B cell (primary cell): Measurements from ENCODE around the gene SLC25A34. TPM values are rescaled to one million over a fixed set of nuclear protein-coding genes. Genes with fewer than 3 reads are reported as not detected.

ENCODE experiments used
- ATAC-seq: fragments of 200-7000 bp; cut with Tn5 transposase; one replicate; pipeline ENCODE4 v1.10.0; 2021; ENCODE audit warnings: low read depth, mild to moderate bottlenecking, moderate number of reproducible peaks, moderate library complexity
- CTCF ChIA-PET: fragments of 350-600 bp; sonication (Branson Sonifier 250); formaldehyde crosslinking; loops from one replicate; lab custom pipeline; 2021; ENCODE audit warnings: antibody characterized with exemption, inconsistent platforms; lab: Charles Lee
- POLR2A ChIA-PET: fragments of 350-600 bp; sonication (Branson Sonifier 250); formaldehyde crosslinking; loops from one replicate; lab custom pipeline; 2021; ENCODE audit warnings: antibody characterized with exemption; lab: Charles Lee
- DNase-seq: peaks from one replicate; pipeline ENCODE4 v3.0.0; 2013
- H2AFZ ChIP-seq: 2 replicates; pipeline ENCODE4 v1.6.1; 2012; ENCODE audit warnings: mild to moderate bottlenecking, low read depth, low read length; ENCODE audit not compliant: insufficient read depth, poor library complexity, severe bottlenecking
- H3K27ac ChIP-seq, 2 donors: 1 replicate in 1 of 2; 2 replicates in 1 of 2; pipeline ENCODE4 v1.5.1; 2012 to 2013; ENCODE audit warnings: low read length in 2 of 2, mild to moderate bottlenecking in 2 of 2, moderate library complexity in 1 of 2
- H3K27me3 ChIP-seq, 4 experiments: fragments of 200-600 bp in 1 of 4; sonication (generic) in 1 of 4; replicated peaks in 1 of 4; 1 replicate in 2 of 4; 2 replicates in 2 of 4; pipeline versions ENCODE4 v1.6.1 to v1.7.0; 2013 to 2016; ENCODE audit warnings: low read length in 3 of 4, mild to moderate bottlenecking in 2 of 4, mixed read lengths in 1 of 4, moderate library complexity in 1 of 4; ENCODE audit not compliant: insufficient read depth in 4 of 4, control insufficient read depth in 3 of 4; ENCODE audit errors: control extremely low read depth in 1 of 4
- H3K36me3 ChIP-seq, 2 experiments: replicated peaks in 1 of 2; 1 replicate in 1 of 2; 2 replicates in 1 of 2; pipeline versions ENCODE4 v1.6.1 to v1.7.1; 2013; ENCODE audit warnings: low read length in 1 of 2; ENCODE audit not compliant: insufficient read depth in 2 of 2, control insufficient read depth in 1 of 2; ENCODE audit errors: control extremely low read depth in 1 of 2, extremely low read depth in 1 of 2
- H3K4me1 ChIP-seq, 2 donors: fragments of 200-600 bp in 1 of 2; sonication (generic) in 1 of 2; 1 replicate in 1 of 2; 2 replicates in 1 of 2; pipeline versions ENCODE4 v1.5.1 to v1.6.1; 2013 to 2017; ENCODE audit warnings: low read length in 2 of 2; ENCODE audit not compliant: control insufficient read depth in 2 of 2, insufficient read depth in 2 of 2
- H3K4me2 ChIP-seq: replicated peaks from 2 replicates; pipeline ENCODE3; 2012; ENCODE audit warnings: mild to moderate bottlenecking, low read depth, low read length; ENCODE audit not compliant: poor library complexity, severe bottlenecking
- H3K4me3 ChIP-seq, 5 experiments: fragments of 200-600 bp in 1 of 5; sonication (generic) in 1 of 5; 1 replicate in 3 of 5; 2 replicates in 2 of 5; pipeline versions ENCODE4 v1.5.1 to v1.7.0; 2011 to 2016; ENCODE audit warnings: low read length in 4 of 5, mild to moderate bottlenecking in 4 of 5, low read depth in 2 of 5, control low read depth in 1 of 5, moderate library complexity in 1 of 5; ENCODE audit not compliant: insufficient read depth in 1 of 5; ENCODE audit errors: control extremely low read depth in 1 of 5, extremely low read depth in 1 of 5
- H3K79me2 ChIP-seq: fragments of 200-600 bp; sonication (generic); one replicate; pipeline ENCODE4 v1.6.0; 2016; ENCODE audit warnings: low read length; ENCODE audit not compliant: control insufficient read depth, insufficient read depth
- H3K9ac ChIP-seq: fragments of 200-600 bp; sonication (generic); 2 replicates; pipeline ENCODE4 v1.6.1; 2017; ENCODE audit warnings: mild to moderate bottlenecking, low read length, moderate library complexity
- H3K9me3 ChIP-seq, 3 donors: one replicate each; pipeline versions ENCODE4 v1.6.1 to v1.7.1; 2013; ENCODE audit warnings: low read length in 2 of 3; ENCODE audit not compliant: control insufficient read depth in 2 of 3, insufficient read depth in 1 of 3; ENCODE audit errors: control extremely low read depth in 1 of 3
- H4K20me1 ChIP-seq: 2 replicates; pipeline ENCODE4 v1.6.0; 2012; ENCODE audit warnings: mild to moderate bottlenecking, low read length; ENCODE audit not compliant: insufficient read depth, control insufficient read depth, poor library complexity, severe bottlenecking
- H3K27ac Mint-ChIP-seq: one replicate; pipeline ENCODE4 v1.8.0; 2021; ENCODE audit warnings: mixed read lengths
- H3K27me3 Mint-ChIP-seq: one replicate; pipeline ENCODE4 v1.8.0; 2021; ENCODE audit warnings: mixed read lengths
- H3K4me1 Mint-ChIP-seq: one replicate; pipeline ENCODE4 v1.8.0; 2021; ENCODE audit warnings: mixed read lengths
- H3K4me3 Mint-ChIP-seq: one replicate; pipeline ENCODE4 v1.8.0; 2021; ENCODE audit warnings: mixed read lengths
- H3K9me3 Mint-ChIP-seq: one replicate; pipeline ENCODE4 v1.8.0; 2022; ENCODE audit warnings: mixed read lengths; ENCODE audit not compliant: insufficient read depth
- CTCF ChIP-seq: fragments of 200-600 bp; IDR thresholded peaks from one replicate; pipeline ENCODE4 v1.8.0; 2022; ENCODE audit warnings: antibody characterized with exemption, mild to moderate bottlenecking
- EZH2 ChIP-seq: IDR thresholded peaks from 2 replicates; pipeline ENCODE4 v1.6.1; 2012; ENCODE audit warnings: borderline replicate concordance, low read depth, mild to moderate bottlenecking, moderate library complexity, low read length; ENCODE audit not compliant: insufficient read depth, poor library complexity, severe bottlenecking
- WGBS: methylation state at CpG from one replicate; pipeline ENCODE4 v1.1.5; 2013; ENCODE audit warnings: missing lambda C conversion rate; ENCODE audit not compliant: insufficient coverage; 5-methylcytosine and 5-hydroxymethylcytosine counted together
- intact Hi-C: fragments of 100-400 bp; cut with micrococcal nuclease; formaldehyde crosslinking; loops from one replicate; pipeline ENCODE4 v1.10.0; 2022
- polyA plus RNA-seq: library from polyadenylated mRNA; depleted of rRNA; stranded (reverse); fragments of >200 nt; gene quantifications from 2 replicates; pipeline ENCODE4 v1.2.3, GENCODE V29; 2012
- total RNA-seq, 2 donors: library from RNA; stranded (reverse); fragments of 120-200 nt in 1 of 2; gene quantifications; 1 replicate in 1 of 2; 2 replicates in 1 of 2; pipeline versions ENCODE4 v1.2.3 to v1.2.4, GENCODE V29; 2013 to 2022

SLC25A34 gene
- total and polyA plus RNA-seq, 2 donors (not counting 1 experiment from before 2014, with no cell fraction given), result 4.6 to 5.4 TPM

- no peak for TF ChIP-seq CTCF
- no peak for TF ChIP-seq EZH2
- no peak overlapping the region for H3K27ac Mint-ChIP-seq
These were observed 11.3 kb downstream of the SLC25A34 start for GRCh38 chr1:15747378-15747777.

GRCh38 chr1:15748264-15748663, 12.2 kb downstream of the SLC25A34 start:
- Histone ChIP-seq H3K4me2 (no peak overlapping the region), H3K27ac (no peak overlapping the region), H3K9me3 (no peaks in the 10 kb centered on the region), H2AFZ (no peak overlapping the region), H3K9ac (no peak overlapping the region), H3K79me2 (no peaks in the 10 kb centered on the region), H3K4me3 (no peak overlapping the region), H4K20me1 (no peaks in the 10 kb centered on the region), H3K4me1 (no peaks in the 10 kb centered on the region), H3K36me3 (no peaks in the 10 kb centered on the region), H3K27me3 (no peaks in the 10 kb centered on the region)
- ChIA-PET POLR2A (no interaction called here), CTCF (no interaction called here)
- DNase-seq, result no peak
- WGBS, result 75% methylated on average over 5 of the region's 5 CpGs
- no peak for ATAC-seq
- TF ChIP-seq CTCF (no peak), EZH2 (no peak)
- Mint-ChIP-seq H3K4me1 (no peaks in the 10 kb centered on the region), H3K4me3 (no peak overlapping the region), H3K27ac (no peak overlapping the region), H3K27me3 (peaks cover under 1% of the 10 kb centered on the region), H3K9me3 (no peaks in the 10 kb centered on the region)
- intact Hi-C loops, result no loop called here

More at GRCh38 chr1:15747378-15747777, 11.3 kb downstream of the SLC25A34 start:
- no peak overlapping the region for H3K4me3 ChIP-seq
- no peaks in the 10 kb centered on the region for H3K4me1 ChIP-seq
- no peak overlapping the region for H2AFZ ChIP-seq
- no peaks in the 10 kb centered on the region for H3K79me2 ChIP-seq
- no peak for ATAC-seq
- no peak overlapping the region for H3K27ac ChIP-seq
- WGBS, result 81% methylated on average over 6 of the region's 8 CpGs
- Mint-ChIP-seq H3K9me3 (no peaks in the 10 kb centered on the region), H3K4me1 (no peaks in the 10 kb centered on the region), H3K4me3 (no peak overlapping the region), H3K27me3 (no peaks in the 10 kb centered on the region)
- POLR2A ChIA-PET, result no interaction called here
- no peaks in the 10 kb centered on the region for H3K27me3 ChIP-seq
- DNase-seq, result no peak
- H3K9ac ChIP-seq, result no peak overlapping the region
- CTCF ChIA-PET, result no interaction called here
- no peaks in the 10 kb centered on the region for H3K36me3 ChIP-seq
- no peaks in the 10 kb centered on the region for H3K9me3 ChIP-seq
- intact Hi-C loops, result no loop called here
- no peaks in the 10 kb centered on the region for H4K20me1 ChIP-seq
- no peak overlapping the region for H3K4me2 ChIP-seq
